ENCODE results near the gene CEP43.

Gene CEP43

DNA sequence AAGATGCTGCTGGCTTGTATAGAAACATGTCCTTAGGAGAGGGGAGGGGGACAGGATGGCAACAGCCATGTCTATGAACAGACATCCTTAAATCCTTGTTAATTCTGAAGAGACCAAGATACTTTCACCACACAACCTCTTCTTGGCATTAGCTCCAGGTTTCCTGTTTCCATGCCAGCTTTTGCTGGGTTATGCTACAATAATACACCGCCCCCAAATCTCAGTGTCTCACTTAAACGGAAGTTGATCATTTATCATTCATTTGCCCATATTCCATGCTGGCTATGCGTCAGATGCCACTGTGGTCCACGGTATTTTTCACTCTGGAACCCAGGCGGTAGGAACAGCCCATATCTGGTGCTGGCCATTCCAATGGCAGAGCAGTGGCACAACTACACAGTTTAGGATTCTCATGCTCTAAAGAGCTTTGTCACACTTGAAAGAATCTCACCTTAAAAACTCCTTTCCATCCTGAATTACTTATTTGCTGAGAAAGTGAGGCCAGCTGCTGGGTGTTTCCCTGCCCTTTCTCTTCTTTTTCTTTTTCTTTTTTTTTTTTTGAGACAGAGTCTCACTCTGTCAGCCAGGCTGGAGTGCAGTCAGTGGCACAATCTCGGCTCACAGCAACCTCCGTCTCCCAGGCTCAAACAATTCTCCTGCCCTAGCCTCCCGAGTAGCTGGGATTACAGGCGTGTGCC, 39.1 kb upstream of the CEP43 start:
- intact Hi-C loops (cut with DNase I) = no loop called here

DNA sequence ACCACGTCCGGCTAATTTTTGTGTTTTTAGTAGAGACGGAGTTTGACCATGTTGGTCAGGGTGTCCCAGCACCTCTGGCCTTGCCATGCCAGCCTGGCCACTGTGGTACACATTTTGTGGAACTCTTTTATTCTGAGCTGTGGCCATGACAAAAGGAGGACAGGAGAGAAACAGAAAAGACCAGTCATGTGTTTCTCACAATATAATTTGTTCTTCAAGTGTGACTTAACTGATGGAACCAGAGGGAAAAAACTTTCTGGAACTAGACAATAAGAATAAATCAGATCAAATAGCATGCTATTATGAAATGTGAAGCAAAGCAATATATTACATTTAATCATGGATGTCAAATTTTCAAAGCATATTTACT, 38.6 kb upstream of the CEP43 start:
- intact Hi-C loops (cut with DNase I) = no loop called here

More for the DNA sequence above, 39.1 kb upstream of the CEP43 start:
- peak in 1 of 42 donors; percentile 18 for DNase-seq

DNA sequence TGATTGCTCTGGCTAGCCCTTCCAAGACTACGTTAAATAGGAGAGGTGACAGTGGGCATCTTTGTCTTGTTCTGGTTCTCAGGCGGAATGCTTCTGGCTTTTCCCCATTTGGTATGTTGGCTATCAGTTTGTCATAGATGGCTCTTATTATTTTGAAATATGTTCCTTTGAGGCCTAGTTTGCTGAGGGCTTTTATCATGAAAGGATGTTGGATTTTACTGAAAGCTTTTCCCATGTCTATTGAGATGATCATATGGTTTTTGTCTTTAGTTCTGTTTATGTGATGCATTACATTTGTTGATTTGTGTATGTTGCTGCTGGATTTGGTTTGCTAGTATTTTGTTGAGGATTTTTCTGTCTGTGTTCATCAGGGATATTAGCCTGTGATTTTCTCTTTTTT, 32.9 kb upstream of the CEP43 start:
- DNase-seq = no peak
- intact Hi-C loops (cut with DNase I) = no loop called here

More for the DNA sequence above, 38.6 kb upstream of the CEP43 start:
- no peak for DNase-seq

DNA sequence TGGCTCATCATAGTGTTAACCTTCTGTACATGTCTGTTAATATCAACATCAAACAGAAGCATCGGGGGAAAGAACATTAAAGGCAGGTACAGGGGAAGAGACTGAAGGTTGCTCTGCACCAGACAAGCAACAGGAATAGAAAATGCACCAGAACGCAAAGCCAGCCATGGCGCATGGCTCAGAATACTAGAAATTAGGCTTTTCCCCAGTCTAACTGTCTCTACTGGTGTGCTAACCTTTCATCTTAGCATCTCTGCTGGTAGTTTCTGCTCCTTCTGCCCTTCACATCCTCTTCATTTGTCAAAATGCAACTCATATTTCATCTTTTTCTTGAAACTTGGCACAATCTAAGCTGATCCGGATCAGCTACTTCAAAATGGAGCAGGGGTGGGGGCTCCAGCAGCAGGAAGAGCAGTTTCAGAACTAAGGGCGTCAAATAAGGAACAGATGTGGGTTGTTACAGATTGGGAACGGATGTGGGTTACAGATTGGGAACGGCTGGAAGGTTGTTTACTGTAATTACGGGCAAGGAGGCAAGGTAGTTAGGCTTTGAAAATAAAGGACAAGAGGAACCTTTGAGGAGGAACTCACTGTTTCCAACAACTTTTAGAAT, 29.7 kb upstream of the CEP43 start:
- DNase-seq = peak in 2 of 42 donors; percentile 28 to 38
- intact Hi-C loops (cut with DNase I) = no loop called here

DNA sequence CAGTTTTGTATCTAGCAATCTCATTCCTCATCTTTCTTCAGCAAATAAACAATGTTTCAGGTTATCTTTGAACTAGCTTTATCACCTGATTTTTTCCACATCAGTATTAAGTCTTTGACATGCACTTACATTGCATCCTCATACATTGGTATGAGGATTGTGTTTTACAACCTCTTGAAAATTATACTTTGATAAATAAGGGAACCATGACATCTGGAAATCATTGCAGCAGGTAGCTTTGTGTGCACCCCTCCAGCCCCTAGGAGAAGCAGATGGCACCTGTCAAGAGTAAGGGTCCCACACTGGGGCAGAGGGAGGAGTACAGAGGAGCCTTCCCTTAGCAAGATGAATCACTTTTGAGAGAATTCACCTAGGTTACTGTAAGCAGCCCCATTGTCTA, 29.1 kb upstream of the CEP43 start:
- no peak for DNase-seq
- intact Hi-C loops (cut with DNase I) = no loop called here

DNA sequence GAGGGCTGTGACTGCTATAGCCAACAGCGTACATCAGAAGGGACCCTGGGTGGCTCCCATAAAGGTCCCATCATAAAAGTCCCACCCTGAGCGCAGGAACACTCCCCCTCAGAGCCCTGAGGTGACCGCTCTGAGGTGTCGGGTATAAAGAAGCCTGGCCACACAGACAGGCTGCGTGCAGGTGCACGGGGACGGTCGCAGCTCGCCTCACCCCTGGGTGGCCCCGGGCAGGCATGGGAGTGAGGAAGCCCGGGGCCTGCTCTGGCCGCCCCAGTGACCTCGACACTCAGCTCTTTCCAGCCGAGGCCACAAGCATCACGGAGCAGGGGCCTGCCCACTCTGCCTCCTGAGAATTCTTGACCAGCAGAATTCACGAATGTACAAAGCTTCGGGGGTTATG, 28.4 kb upstream of the CEP43 start:
- intact Hi-C loops (cut with DNase I) = no loop called here
- DNase-seq = peak in 1 of 42 donors; percentile 10

DNA sequence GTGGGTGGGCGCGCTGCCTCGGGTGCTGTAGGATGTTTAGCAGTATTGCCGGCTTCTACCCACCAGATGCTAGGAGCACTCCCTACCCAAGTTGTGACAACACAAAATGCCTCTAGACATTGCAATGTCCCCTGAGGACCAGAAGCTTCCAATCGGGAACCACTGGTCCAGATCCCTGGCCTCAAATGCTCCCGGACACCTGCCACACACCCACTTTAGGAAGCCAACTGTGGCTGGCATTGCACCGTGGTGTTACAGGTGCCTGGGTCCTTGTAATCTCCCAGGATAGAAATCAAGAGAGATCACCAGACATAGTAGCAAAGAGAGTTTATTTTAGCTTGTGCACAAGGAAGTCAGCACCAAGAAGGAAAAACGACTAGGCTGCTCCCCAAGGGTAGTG, 27.9 kb upstream of the CEP43 start:
- intact Hi-C loops (cut with DNase I) = no loop called here
- DNase-seq = peak in 1 of 42 donors; percentile 22

DNA sequence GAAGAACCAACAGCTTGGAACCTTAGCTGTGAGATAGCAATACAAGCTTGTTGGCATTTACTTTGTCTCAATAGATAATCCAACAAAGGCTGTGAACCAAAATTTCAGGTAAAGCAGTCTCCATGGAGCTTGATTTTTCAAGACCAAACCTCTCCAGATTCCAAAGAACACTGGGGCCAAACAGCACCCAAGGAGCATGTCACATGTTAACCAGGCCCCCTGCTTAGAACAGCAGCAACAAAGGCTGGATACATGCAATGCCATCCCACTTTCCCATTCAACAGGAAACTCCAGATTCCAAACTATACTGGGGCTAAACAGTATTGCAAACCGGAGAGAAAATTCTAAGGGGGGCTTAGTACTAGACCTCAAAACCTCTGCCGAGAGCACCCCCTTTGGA, 27.1 kb upstream of the CEP43 start:
- intact Hi-C loops (cut with DNase I) = no loop called here

DNA sequence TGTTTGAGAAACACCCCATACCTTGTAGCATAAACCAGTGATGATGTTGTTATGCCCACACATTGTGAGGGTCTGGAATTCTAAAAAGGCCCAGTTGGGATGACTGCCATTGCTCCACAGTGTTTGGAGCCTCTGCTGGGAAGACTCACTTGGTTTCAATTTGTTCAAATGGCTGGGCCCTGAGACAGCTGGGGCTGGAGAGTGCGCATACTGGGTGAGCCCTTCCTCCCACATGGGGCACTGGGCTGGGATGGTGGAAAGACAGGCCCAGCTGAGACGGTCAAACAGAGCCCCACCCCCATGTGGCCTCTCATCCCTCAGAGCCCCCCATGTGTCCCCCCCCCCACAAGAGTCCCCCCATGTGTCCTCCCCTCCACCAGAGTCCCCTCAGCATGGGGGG, 22.6 kb upstream of the CEP43 start:
- intact Hi-C loops (cut with DNase I) = no loop called here
- no peak for DNase-seq

More for the DNA sequence above, 27.1 kb upstream of the CEP43 start:
- no peak for DNase-seq

DNA sequence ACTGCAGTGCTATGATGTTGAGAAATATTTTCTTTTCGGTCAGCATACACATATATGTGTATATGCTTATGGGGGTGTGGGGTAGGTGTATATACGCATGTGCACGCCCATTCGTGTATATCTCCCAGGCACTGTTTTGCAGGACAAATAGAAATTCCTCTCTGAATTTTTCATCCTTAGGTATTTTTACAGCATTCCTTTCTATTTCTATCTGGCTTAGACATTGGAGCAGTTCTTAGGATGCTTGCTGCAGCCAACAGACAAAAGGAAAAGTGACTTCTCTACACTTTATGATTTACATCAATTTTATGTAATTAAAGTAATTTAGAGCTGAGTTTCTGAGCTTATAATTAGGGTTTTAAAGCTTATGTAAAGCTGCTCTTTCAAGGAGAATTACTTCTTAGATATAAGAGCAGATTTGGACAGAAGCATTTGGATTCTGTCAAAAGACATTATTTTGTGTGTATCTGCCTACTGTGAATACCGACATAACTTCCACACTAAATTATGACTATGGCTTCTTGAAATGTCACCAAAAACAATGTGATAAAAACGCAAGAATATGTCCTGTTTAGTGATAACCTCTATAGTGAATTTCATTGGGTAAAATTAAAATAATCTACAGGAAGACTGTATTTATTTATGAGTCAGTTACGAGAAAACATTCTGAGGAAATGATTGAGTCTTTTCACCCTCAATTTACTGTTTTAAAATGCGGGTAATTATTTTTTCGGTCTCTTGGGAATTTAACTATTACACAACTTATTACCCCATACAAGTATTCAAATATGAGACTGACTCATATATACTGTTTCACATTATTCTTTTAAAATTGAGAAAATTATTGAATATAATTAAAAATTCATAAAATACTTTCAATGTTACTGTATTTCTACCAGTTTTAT, 21.3 kb upstream of the CEP43 start:
- no peak for DNase-seq
- intact Hi-C loops (cut with DNase I) = no loop called here

DNA sequence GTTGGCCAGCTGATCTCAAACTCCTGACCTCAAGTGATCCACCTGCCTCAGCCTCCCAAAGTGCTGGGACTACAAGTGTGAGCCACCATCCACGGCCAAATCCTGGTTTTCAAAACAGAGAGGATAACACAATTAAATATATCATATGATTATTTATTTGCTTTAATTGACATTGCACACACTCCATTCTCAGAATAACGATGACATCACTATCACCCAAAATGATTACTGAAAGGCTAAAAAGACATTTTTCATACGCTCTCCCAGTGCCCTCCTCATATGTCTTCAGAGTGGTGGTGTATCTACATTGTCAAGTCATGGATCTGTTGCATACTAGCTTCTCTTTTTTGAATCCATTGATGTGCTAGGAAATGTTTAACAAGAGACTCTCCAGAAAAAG, 18.5 kb upstream of the CEP43 start:
- intact Hi-C loops (cut with DNase I) = no loop called here
- DNase-seq = no peak

DNA sequence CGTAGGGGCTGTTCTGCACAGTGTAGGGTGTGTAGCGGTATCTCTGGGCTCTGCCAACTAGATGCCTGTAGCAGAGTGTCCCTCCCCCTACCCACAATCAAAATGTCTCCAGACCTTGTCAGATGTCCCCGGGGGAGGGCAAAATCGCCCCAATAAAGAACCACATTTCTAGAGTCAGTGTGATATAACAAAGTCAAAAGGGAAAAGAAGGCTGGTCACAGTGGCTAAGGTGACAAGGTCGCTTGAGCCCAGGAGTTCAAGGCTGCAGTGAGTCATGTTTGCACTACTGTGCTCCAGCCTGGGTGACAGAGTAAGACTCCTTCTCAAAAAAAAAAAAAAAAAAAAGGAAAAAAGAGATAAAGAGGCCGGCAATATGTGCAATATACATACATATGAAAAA, 11.7 kb upstream of the CEP43 start:
- intact Hi-C loops (cut with DNase I) = no loop called here

DNA sequence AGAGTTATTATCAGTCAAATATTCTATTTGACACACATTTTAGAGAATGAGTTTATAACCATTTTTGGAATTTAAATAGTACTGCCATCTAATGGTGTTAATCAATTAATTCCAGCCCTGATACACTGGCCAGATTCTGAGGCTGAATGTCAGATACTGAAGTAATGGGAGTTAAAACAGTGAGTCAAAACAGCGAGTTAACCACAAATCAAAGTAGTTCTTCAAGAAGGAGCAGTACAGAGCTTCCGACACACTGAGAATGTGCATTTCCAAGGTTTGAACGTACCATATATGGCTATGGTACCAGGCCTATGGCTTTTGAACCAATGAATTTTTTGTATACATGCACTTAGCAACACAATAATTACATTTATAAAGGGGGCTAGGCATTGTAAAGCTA, 11.3 kb upstream of the CEP43 start:
- no peak for DNase-seq
- intact Hi-C loops (cut with DNase I) = no loop called here

More for the DNA sequence above, 11.7 kb upstream of the CEP43 start:
- no peak for DNase-seq

DNA sequence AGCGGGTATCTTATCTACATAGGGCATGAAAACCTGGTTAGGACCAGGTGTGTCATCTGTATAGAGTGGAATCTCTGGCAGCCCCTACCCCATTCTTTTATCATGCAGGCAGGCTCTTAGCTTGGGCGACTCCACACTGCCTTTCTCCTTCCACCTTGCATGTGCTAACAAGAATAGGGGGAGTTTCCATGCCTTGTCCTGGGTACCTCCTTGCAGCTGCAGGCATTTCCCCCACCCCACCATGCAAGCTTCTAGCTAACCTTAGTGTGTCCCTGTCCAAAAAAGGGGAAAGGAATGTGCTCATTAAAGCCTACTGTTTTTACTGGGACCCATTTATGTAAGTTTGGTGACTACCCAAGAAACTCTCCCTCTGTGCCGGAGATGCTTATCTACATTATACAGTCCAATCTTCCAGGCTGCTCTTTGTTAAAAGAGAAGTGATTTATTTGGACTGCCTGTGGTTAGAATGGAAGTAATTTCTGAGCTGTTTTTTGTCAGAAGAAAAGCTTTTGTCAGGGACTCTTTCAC, 10.5 kb upstream of the CEP43 start:
- no peak for DNase-seq
- intact Hi-C loops (cut with DNase I) = no loop called here

DNA sequence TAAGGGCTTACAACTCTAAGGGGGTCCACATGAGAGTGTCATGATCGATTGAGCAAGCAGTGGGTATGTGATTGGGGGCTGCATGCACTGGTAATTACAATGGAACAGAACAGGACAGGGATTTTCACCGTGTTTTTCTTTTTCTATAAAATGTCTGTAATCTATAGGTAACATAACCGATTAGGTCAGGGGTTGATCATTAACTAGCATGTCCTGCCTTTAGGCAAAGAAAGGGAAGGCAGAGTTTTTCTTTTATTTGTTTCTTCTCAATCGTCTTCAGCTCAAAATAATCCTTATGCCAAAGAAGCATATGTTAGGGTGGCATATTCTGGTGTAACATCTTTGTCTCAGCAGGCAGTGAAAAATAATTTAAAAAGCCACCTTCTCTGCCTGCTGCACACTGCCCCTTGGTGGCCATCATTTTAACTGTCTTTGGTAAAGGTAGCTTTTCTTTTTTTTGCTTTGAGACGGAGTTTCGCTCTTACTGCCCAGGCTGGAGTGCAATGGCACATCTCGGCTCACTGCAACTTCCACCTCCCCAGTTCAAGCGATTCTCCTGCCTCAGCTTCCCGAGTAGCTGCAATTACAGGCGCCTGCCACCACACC, 9.7 kb upstream of the CEP43 start:
- intact Hi-C loops (cut with DNase I) = loop anchor here (10.0 kb wide), 1 partner anchor 155 kb away; no protein-coding TSS in a partner anchor
- DNase-seq = peak in 17 of 42 donors; percentile 15 to 61 (median 33)

DNA sequence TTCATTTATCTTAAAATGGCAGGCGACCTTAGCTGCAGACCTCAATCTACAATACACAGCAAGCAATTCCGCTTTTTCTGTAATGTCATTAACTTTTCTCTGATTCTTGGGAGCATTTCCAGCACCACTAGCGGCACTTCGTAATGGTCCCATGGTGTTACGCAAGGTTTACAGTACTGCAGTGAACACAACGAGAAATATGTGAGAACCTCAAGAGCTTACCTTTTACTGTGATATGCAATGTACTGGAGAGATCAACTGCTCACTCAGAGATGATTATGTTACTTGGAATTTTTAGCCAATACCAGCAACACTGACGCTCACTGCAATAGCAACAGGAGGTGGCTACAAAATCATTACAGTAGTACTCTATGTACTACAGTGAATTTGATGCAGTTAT, 2.8 kb upstream of the CEP43 start:
- intact Hi-C loops (cut with DNase I) = loop anchor here (10.0 kb wide), 1 partner anchor 148 kb away; no protein-coding TSS in a partner anchor
- no peak for DNase-seq

DNA sequence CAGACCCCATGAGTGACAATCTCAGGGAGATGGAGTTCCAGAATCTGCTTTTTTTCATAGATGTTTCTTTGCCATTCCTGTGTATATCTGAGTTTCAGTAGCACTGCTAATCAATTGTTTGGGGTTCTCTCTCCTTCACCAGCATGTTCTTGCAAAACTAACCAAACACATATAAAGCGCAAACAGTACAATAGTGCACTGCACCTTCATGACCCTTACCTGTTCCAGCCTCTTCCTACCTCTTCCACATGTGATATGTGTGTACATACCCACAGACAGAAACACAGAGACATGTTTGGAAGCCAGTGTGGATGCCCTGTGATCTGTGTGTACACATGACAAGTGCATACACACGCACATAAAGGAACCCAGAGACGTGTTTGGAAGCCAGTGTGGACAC, 1.8 kb upstream of the CEP43 start:
- intact Hi-C loops (cut with DNase I) = loop anchor here (10.0 kb wide), 1 partner anchor 147 kb away; no protein-coding TSS in a partner anchor
- no peak for DNase-seq

DNA sequence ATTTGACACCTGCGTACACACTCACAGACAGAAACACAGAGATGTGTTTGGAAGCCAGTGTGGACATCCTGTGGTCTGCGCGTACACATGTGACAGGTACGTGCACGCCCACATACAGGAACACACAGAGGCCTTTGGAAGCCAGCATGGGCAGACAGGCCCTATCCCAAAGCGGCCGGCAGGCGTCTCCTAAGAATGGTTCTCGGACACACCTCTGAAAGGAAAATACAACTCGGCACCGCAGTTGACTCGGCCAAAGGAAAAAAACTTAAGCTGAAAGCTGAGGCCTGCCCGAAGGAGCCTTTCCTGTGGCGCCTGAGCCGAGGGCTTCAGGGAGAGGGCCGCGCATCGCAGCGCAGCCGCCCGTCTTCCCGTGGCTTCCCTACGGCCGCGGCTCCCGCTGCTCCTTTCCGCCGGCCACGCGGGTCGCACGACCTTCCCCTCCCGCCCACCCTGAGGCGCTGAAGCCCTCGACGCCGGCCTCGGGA, 1.4 kb upstream of the CEP43 start:
- peak in 33 of 42 donors; percentile 4 to 50 (median 25) for DNase-seq
- intact Hi-C loops (cut with DNase I) = loop anchor here (10.0 kb wide), 1 partner anchor 147 kb away; no protein-coding TSS in a partner anchor

Measured in head of caudate nucleus (tissue), 42 donors.